OCI-LY3 (cell line): ENCODE results near the gene RNF44.

ENCODE experiments used
- H2AFZ ChIP-seq: fragments of 200-600, 300-600 bp; shearing (Covaris generic); 2 replicates; pipeline ENCODE4 v1.6.0; 2014; ENCODE audit warnings: antibody characterized with exemption, low read depth, low read length
- H3K27ac ChIP-seq: fragments of 200-600, 300-600 bp; sonication (generic); 2 replicates; pipeline ENCODE4 v1.5.1; 2014; ENCODE audit warnings: mild to moderate bottlenecking, low read length, moderate library complexity, mixed read lengths
- H3K27me3 ChIP-seq: fragments of 200-600, 300-600 bp; sonication (generic); 2 replicates; pipeline ENCODE4 v1.6.1; 2014; ENCODE audit warnings: low read depth, low read length, mixed read lengths
- H3K36me3 ChIP-seq: fragments of 200-600, 300-600 bp; sonication (generic); replicated peaks from 2 replicates; pipeline ENCODE3; 2014; ENCODE audit warnings: low read depth, low read length, mixed read lengths
- H3K4me1 ChIP-seq: fragments of 300-600, 200-600 bp; sonication (generic); 2 replicates; pipeline ENCODE4 v1.6.1; 2014; ENCODE audit warnings: low read length, mixed read lengths
- H3K4me2 ChIP-seq: fragments of 200-600, 300-600 bp; sonication (generic); 2 replicates; pipeline ENCODE4 v1.6.1; 2014; ENCODE audit warnings: low read length, mixed read lengths
- H3K4me3 ChIP-seq: fragments of 300-600, 200-600 bp; sonication (generic); 2 replicates; pipeline ENCODE4 v1.5.1; 2014; ENCODE audit warnings: antibody characterized with exemption, mild to moderate bottlenecking, low read length, moderate library complexity
- H3K79me2 ChIP-seq: fragments of 300-600, 200-600 bp; shearing (Covaris generic); 2 replicates; pipeline ENCODE4 v1.6.1; 2014; ENCODE audit warnings: mild to moderate bottlenecking, low read length, mixed read lengths
- H3K9ac ChIP-seq: fragments of 300-600, 200-600 bp; shearing (Covaris generic); 2 replicates; pipeline ENCODE4 v1.6.0; 2014; ENCODE audit warnings: mild to moderate bottlenecking, low read length, moderate library complexity
- H3K9me3 ChIP-seq: fragments of 200-600, 300-600 bp; shearing (Covaris generic); 2 replicates; pipeline ENCODE4 v1.6.1; 2014; ENCODE audit warnings: low read length, mixed read lengths; ENCODE audit not compliant: insufficient read depth
- H4K20me1 ChIP-seq: fragments of 200-600, 300-600 bp; sonication (generic); 2 replicates; pipeline ENCODE4 v1.6.1; 2016; ENCODE audit warnings: low read length, mixed read lengths; ENCODE audit not compliant: insufficient read depth
- CTCF ChIP-seq: fragments of 200-600, 300-600 bp; sonication (generic); IDR thresholded peaks from 2 replicates; pipeline ENCODE4 v1.5.1; 2014; ENCODE audit warnings: antibody characterized with exemption, low read length, low read depth
- EZH2phosphoT487 ChIP-seq: fragments of 200-600 bp; shearing (Covaris generic); IDR thresholded peaks from 2 replicates; pipeline ENCODE4 v1.6.1; 2018; ENCODE audit warnings: antibody characterized with exemption, mixed run types, low read depth

RNF44 gene

GRCh38 chr5:176536902-176537553 is at the start of gene RNF44:
RNF44 (minus strand) TSS chr5:176537402; CDS start chr5:176532472, 4,930 bp downstream.
- Histone ChIP-seq H3K79me2 (peaks cover 50% of the 10 kb centered on the region), H3K4me1 (peaks cover 41% of the 10 kb centered on the region), H3K4me3 (peak within 1 kb of the TSS; percentile 94), H3K27ac (peak within 1 kb of the TSS; percentile 81), H3K27me3 (no peaks in the 10 kb centered on the region), H3K36me3 (peaks cover 16% of the 10 kb centered on the region), H3K9me3 (no peaks in the 10 kb centered on the region), H3K9ac (peak within 1 kb of the TSS; percentile 97), H2AFZ (peak within 1 kb of the TSS; percentile 41; the same call in 1 of the 2 replicates), H4K20me1 (peaks cover 29% of the 10 kb centered on the region), H3K4me2 (peak within 1 kb of the TSS; percentile 90)
- TF ChIP-seq EZH2phosphoT487: no peak
- no peak for TF ChIP-seq CTCF

GRCh38 chr5:176583076-176583475 is 45.9 kb upstream of the RNF44 start:
- Histone ChIP-seq H3K9ac (no peak overlapping the region), H3K9me3 (no peaks in the 10 kb centered on the region), H2AFZ (no peak overlapping the region), H3K27ac (no peak overlapping the region), H3K36me3 (no peaks in the 10 kb centered on the region), H3K4me3 (no peak overlapping the region), H3K4me1 (no peaks in the 10 kb centered on the region), H3K4me2 (no peak overlapping the region), H3K27me3 (no peaks in the 10 kb centered on the region), H4K20me1 (no peaks in the 10 kb centered on the region), H3K79me2 (no peaks in the 10 kb centered on the region)
- TF ChIP-seq CTCF: no peak
- TF ChIP-seq EZH2phosphoT487: no peak

GRCh38 chr5:176581361-176581760 is 44.2 kb upstream of the RNF44 start:
- Histone ChIP-seq H2AFZ (no peak overlapping the region), H4K20me1 (no peaks in the 10 kb centered on the region), H3K9ac (no peak overlapping the region), H3K4me2 (no peak overlapping the region), H3K9me3 (no peaks in the 10 kb centered on the region), H3K36me3 (no peaks in the 10 kb centered on the region), H3K79me2 (no peaks in the 10 kb centered on the region), H3K27me3 (no peaks in the 10 kb centered on the region), H3K4me1 (no peaks in the 10 kb centered on the region), H3K27ac (no peak overlapping the region), H3K4me3 (no peak overlapping the region)
- no peak for TF ChIP-seq CTCF
- TF ChIP-seq EZH2phosphoT487: no peak

GRCh38 chr5:176579323-176579722 is 42.1 kb upstream of the RNF44 start:
- no peaks in the 10 kb centered on the region for H3K27me3 ChIP-seq
- TF ChIP-seq EZH2phosphoT487 (no peak), CTCF (no peak)

More at GRCh38 chr5:176579323-176579722, 42.1 kb upstream of the RNF44 start:
- H3K9ac ChIP-seq: no peak overlapping the region
- no peaks in the 10 kb centered on the region for H3K79me2 ChIP-seq
- no peak overlapping the region for H3K4me3 ChIP-seq
- no peaks in the 10 kb centered on the region for H4K20me1 ChIP-seq
- H3K4me2 ChIP-seq: no peak overlapping the region
- H3K9me3 ChIP-seq: no peaks in the 10 kb centered on the region
- H3K36me3 ChIP-seq: no peaks in the 10 kb centered on the region
- H3K4me1 ChIP-seq: no peaks in the 10 kb centered on the region; the same call in 1 of the 2 replicates
- H3K27ac ChIP-seq: no peak overlapping the region
- no peak overlapping the region for H2AFZ ChIP-seq
